ENCODE results near the gene CACNB2.

CACNB2 gene

GRCh38 chr10:18268005-18268404 lies 127.8 kb downstream of the CACNB2 start:
- Histone ChIP-seq H3K79me2 (ENCODE audit: control insufficient read depth, low read length) (no peaks in the 10 kb centered on the region), H3K27ac (ENCODE audit: low read depth, low read length) (no peak overlapping the region), H4K20me1 (ENCODE audit: control insufficient read depth, insufficient read depth, low read depth, low read length) (no peaks in the 10 kb centered on the region), H3K9me2 (replicated peaks; ENCODE audit: control insufficient read depth, low read length) (no peaks in the 10 kb centered on the region), H3K4me3 (ENCODE audit: low read length) (no peak overlapping the region), H3K36me3 (ENCODE audit: control insufficient read depth, low read length) (no peaks in the 10 kb centered on the region), H3F3A (ENCODE audit: control insufficient read depth, insufficient read depth) (no peaks in the 10 kb centered on the region), H3K4me2 (ENCODE audit: low read length) (no peak overlapping the region), H3K27me3 (ENCODE audit: control insufficient read depth, low read length) (0 out of 2 replicates have a peak, but pooled peaks cover 6% of the 10 kb centered on the region), H3K4me1 (ENCODE audit: control insufficient read depth, low read length) (no peaks in the 10 kb centered on the region), H3K9me3 (ENCODE audit: control insufficient read depth, insufficient read depth, low read length) (no peaks in the 10 kb centered on the region)
- no peak for TF ChIP-seq EZH2phosphoT487 (IDR thresholded peaks at IDR 0.05; ENCODE audit: borderline replicate concordance, low read length)
- no peak for TF ChIP-seq CTCF (IDR thresholded peaks at IDR 0.05; ENCODE audit: low read depth, low read length, poor library complexity, severe bottlenecking)

- TF ChIP-seq EZH2phosphoT487 (IDR thresholded peaks at IDR 0.05; ENCODE audit: borderline replicate concordance, low read length) (no peak), CTCF (IDR thresholded peaks at IDR 0.05; ENCODE audit: low read depth, low read length, poor library complexity, severe bottlenecking) (no peak)
These were observed 131.3 kb downstream of the CACNB2 start for GRCh38 chr10:18271491-18271890.

GRCh38 chr10:18273039-18273438 lies 132.8 kb downstream of the CACNB2 start:
- Histone ChIP-seq H3K79me2 (ENCODE audit: control insufficient read depth, low read length) (no peaks in the 10 kb centered on the region), H3F3A (ENCODE audit: control insufficient read depth, insufficient read depth) (no peaks in the 10 kb centered on the region), H3K4me2 (ENCODE audit: low read length) (no peak overlapping the region), H3K9me2 (replicated peaks; ENCODE audit: control insufficient read depth, low read length) (no peaks in the 10 kb centered on the region), H3K4me1 (ENCODE audit: control insufficient read depth, low read length) (no peaks in the 10 kb centered on the region), H3K9me3 (ENCODE audit: control insufficient read depth, insufficient read depth, low read length) (no peaks in the 10 kb centered on the region), H3K36me3 (ENCODE audit: control insufficient read depth, low read length) (no peaks in the 10 kb centered on the region), H4K20me1 (ENCODE audit: control insufficient read depth, insufficient read depth, low read depth, low read length) (no peaks in the 10 kb centered on the region), H3K27me3 (ENCODE audit: control insufficient read depth, low read length) (0 out of 2 replicates have a peak, but pooled peaks cover 3% of the 10 kb centered on the region), H3K27ac (ENCODE audit: low read depth, low read length) (no peak overlapping the region), H3K4me3 (ENCODE audit: low read length) (no peak overlapping the region)
- no peak for TF ChIP-seq EZH2phosphoT487 (IDR thresholded peaks at IDR 0.05; ENCODE audit: borderline replicate concordance, low read length)
- no peak for TF ChIP-seq CTCF (IDR thresholded peaks at IDR 0.05; ENCODE audit: low read depth, low read length, poor library complexity, severe bottlenecking)

More at GRCh38 chr10:18271491-18271890, 131.3 kb downstream of the CACNB2 start:
- no peaks in the 10 kb centered on the region for H3F3A ChIP-seq (ENCODE audit: control insufficient read depth, insufficient read depth)
- no peaks in the 10 kb centered on the region for H3K9me3 ChIP-seq (ENCODE audit: control insufficient read depth, insufficient read depth, low read length)
- H3K9me2 ChIP-seq (replicated peaks; ENCODE audit: control insufficient read depth, low read length), result no peaks in the 10 kb centered on the region
- no peak overlapping the region for H3K4me2 ChIP-seq (ENCODE audit: low read length)
- no peak overlapping the region for H3K4me3 ChIP-seq (ENCODE audit: low read length)
- H3K4me1 ChIP-seq (ENCODE audit: control insufficient read depth, low read length), result no peaks in the 10 kb centered on the region
- H3K27me3 ChIP-seq (ENCODE audit: control insufficient read depth, low read length), result 0 out of 2 replicates have a peak, but pooled peaks cover 3% of the 10 kb centered on the region
- no peaks in the 10 kb centered on the region for H4K20me1 ChIP-seq (ENCODE audit: control insufficient read depth, insufficient read depth, low read depth, low read length)
- no peaks in the 10 kb centered on the region for H3K36me3 ChIP-seq (ENCODE audit: control insufficient read depth, low read length)
- H3K79me2 ChIP-seq (ENCODE audit: control insufficient read depth, low read length), result no peaks in the 10 kb centered on the region
- no peak overlapping the region for H3K27ac ChIP-seq (ENCODE audit: low read depth, low read length)

Measured in DOHH2 (cell line).